ENCODE results near the gene FDX1. TPM values are rescaled to one million over a fixed set of nuclear protein-coding genes. Genes with fewer than 3 reads are reported as not detected.

The FDX1 gene
- total and polyA plus RNA-seq, 2 of the 13 experiments (the other 11 are each of a cell fraction or from before 2014, with no cell fraction given), result 4.5 to 13.1 TPM

DNA sequence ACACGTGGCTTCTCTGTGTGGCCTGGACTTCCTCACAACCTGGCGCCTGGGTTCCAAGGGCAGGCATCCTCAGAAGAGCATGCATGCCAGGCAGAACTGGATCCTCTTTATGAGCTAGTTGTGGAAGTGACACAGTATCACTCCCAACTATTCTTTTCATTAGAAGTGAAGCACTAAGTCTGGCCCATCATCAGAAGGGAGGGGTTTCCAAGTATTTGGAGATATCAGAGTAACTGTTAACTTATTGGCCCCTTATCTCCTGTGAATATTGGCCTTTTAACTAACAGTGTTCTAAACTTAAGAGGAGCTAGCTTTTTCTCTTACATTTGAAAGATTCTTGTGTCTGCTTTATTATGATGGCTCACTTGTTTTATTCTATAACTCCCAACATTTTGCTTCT is 35.5 kb downstream of the FDX1 start:
- ATAC-seq (no peak), FAIRE-seq (no peak), DNase-seq (ENCODE audit: low spot score) (no peak)
- no TSS peak for BruUV-seq (replicated peaks)
- H3K4me1 ChIP-seq (ENCODE audit: insufficient read depth, low read length), result peaks cover 13% of the 10 kb centered on the region
- H3K9ac ChIP-seq (ENCODE audit: insufficient read depth, low read depth, low read length), result no peak overlapping the region
- H3K27me3 ChIP-seq (ENCODE audit: control insufficient read depth in 1 of 2, insufficient read depth in 2 of 2, low read length in 2 of 2), result no peaks in the 10 kb centered on the region
- no peaks in the 10 kb centered on the region for H3K79me2 ChIP-seq (ENCODE audit: insufficient read depth, low read length)
- H3K4me3 ChIP-seq (replicated peaks in 1 of 3; ENCODE audit: insufficient read depth in 1 of 3, low read depth in 2 of 3, low read length in 3 of 3), result no peak overlapping the region
- TF ChIP-seq, protein P1, sequence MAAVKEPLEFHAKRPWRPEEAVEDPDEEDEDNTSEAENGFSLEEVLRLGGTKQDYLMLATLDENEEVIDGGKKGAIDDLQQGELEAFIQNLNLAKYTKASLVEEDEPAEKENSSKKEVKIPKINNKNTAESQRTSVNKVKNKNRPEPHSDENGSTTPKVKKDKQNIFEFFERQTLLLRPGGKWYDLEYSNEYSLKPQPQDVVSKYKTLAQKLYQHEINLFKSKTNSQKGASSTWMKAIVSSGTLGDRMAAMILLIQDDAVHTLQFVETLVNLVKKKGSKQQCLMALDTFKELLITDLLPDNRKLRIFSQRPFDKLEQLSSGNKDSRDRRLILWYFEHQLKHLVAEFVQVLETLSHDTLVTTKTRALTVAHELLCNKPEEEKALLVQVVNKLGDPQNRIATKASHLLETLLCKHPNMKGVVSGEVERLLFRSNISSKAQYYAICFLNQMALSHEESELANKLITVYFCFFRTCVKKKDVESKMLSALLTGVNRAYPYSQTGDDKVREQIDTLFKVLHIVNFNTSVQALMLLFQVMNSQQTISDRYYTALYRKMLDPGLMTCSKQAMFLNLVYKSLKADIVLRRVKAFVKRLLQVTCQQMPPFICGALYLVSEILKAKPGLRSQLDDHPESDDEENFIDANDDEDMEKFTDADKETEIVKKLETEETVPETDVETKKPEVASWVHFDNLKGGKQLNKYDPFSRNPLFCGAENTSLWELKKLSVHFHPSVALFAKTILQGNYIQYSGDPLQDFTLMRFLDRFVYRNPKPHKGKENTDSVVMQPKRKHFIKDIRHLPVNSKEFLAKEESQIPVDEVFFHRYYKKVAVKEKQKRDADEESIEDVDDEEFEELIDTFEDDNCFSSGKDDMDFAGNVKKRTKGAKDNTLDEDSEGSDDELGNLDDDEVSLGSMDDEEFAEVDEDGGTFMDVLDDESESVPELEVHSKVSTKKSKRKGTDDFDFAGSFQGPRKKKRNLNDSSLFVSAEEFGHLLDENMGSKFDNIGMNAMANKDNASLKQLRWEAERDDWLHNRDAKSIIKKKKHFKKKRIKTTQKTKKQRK (IDR thresholded peaks at IDR 0.05; ENCODE audit: low read length), result no peak
- TF ChIP-seq ZNF773 (CRISPR knock-in tag; IDR thresholded peaks at IDR 0.05; ENCODE audit: borderline replicate concordance) (no peak), U2AF1 (optimal IDR thresholded peaks at IDR 0.05; ENCODE audit: low read depth, low read length) (no peak), MEIS2 (CRISPR knock-in tag; IDR thresholded peaks at IDR 0.05) (no peak), ZFP36 (IDR thresholded peaks at IDR 0.05; ENCODE audit: borderline replicate concordance, low read depth, low read length, partially characterized antibody) (no peak)
- no CpG with 5 or more reads among the region's 2 CpGs for WGBS (ENCODE audit: low lambda C conversion rate)
- H3K9me3 ChIP-seq (ENCODE audit: low read length), result no peaks in the 10 kb centered on the region
- POLR2A ChIA-PET, result no interaction called here
- in situ Hi-C loops (cut with HindIII; ENCODE audit: extremely low pct_ligation_motif_present, low pct_unique_long_range_greater_than_20kb), result loop anchor here (10.0 kb wide), 1 partner anchor 770 kb away; no protein-coding TSS in a partner anchor
- no peak overlapping the region for H3K4me2 ChIP-seq (ENCODE audit: low read depth, low read length)
- intact Hi-C loops (cut with micrococcal nuclease; ENCODE audit: unreplicated experiment), result no loop called here
- no peaks in the 10 kb centered on the region; the same call in 1 of the 2 replicates for H4K20me1 ChIP-seq (ENCODE audit: insufficient read depth, low read length)
- H3K36me3 ChIP-seq (replicated peaks in 1 of 2; ENCODE audit: control insufficient read depth in 1 of 2, insufficient read depth in 2 of 2, low read length in 2 of 2), result peaks cover 0 to 6% of the 10 kb centered on the region in 2 experiments; a peak in 3 of 5 replicates
- CTCF ChIA-PET (ENCODE audit: low intra/inter-chr PET ratio, low total read pairs), result no interaction called here
- no peak overlapping the region for H2AFZ ChIP-seq (ENCODE audit: low read length)
- H3K27ac ChIP-seq (ENCODE audit: extremely low read length, insufficient read depth, low read length), result no peak overlapping the region

Measured in HepG2 (cell line).